ENCODE measurements around the gene DIAPH1.

Gene DIAPH1

GRCh38 chr5:141647242-141647641 lies 28.4 kb upstream of the DIAPH1 start:
- no peak overlapping the region for H2AFZ ChIP-seq (ENCODE audit: low read depth, low read length)
- no peaks in the 10 kb centered on the region for H3K79me2 ChIP-seq (ENCODE audit: low read length)

GRCh38 chr5:141646026-141646425 lies 27.2 kb upstream of the DIAPH1 start:
- TF ChIP-seq EZH2phosphoT487 (IDR thresholded peaks at IDR 0.05; ENCODE audit: low read depth) = no peak
- TF ChIP-seq CTCF (IDR thresholded peaks at IDR 0.05; ENCODE audit: low read depth, low read length) = no peak
- H4K20me1 ChIP-seq (ENCODE audit: insufficient read depth, low read length) = no peaks in the 10 kb centered on the region
- no peak overlapping the region for H3K9ac ChIP-seq (ENCODE audit: low read length)
- H3K27ac ChIP-seq (ENCODE audit: low read length) = no peak overlapping the region
- peaks cover 9% of the 10 kb centered on the region for H3K4me1 ChIP-seq (ENCODE audit: low read length)
- no peaks in the 10 kb centered on the region for H3K79me2 ChIP-seq (ENCODE audit: low read length)
- no peak overlapping the region for H3K4me2 ChIP-seq (ENCODE audit: low read length)
- H3K27me3 ChIP-seq (ENCODE audit: low read depth, low read length) = no peaks in the 10 kb centered on the region
- no peaks in the 10 kb centered on the region for H3K36me3 ChIP-seq (replicated peaks; ENCODE audit: low read depth, low read length)
- H3K4me3 ChIP-seq (ENCODE audit: low read length) = no peak overlapping the region
- no peak overlapping the region for H2AFZ ChIP-seq (ENCODE audit: low read depth, low read length)
- H3K9me3 ChIP-seq (ENCODE audit: insufficient read depth, low read length) = no peaks in the 10 kb centered on the region

More at GRCh38 chr5:141647242-141647641, 28.4 kb upstream of the DIAPH1 start:
- no peaks in the 10 kb centered on the region for H3K27me3 ChIP-seq (ENCODE audit: low read depth, low read length)
- H3K36me3 ChIP-seq (replicated peaks; ENCODE audit: low read depth, low read length) = no peaks in the 10 kb centered on the region
- H3K4me1 ChIP-seq (ENCODE audit: low read length) = peaks cover 4% of the 10 kb centered on the region
- H3K27ac ChIP-seq (ENCODE audit: low read length) = no peak overlapping the region
- H3K9me3 ChIP-seq (ENCODE audit: insufficient read depth, low read length) = no peaks in the 10 kb centered on the region
- no peaks in the 10 kb centered on the region for H4K20me1 ChIP-seq (ENCODE audit: insufficient read depth, low read length)
- no peak overlapping the region for H3K9ac ChIP-seq (ENCODE audit: low read length)
- H3K4me3 ChIP-seq (ENCODE audit: low read length) = no peak overlapping the region
- H3K4me2 ChIP-seq (ENCODE audit: low read length) = no peak overlapping the region
- TF ChIP-seq EZH2phosphoT487 (IDR thresholded peaks at IDR 0.05; ENCODE audit: low read depth) (no peak), CTCF (IDR thresholded peaks at IDR 0.05; ENCODE audit: low read depth, low read length) (no peak)

GRCh38 chr5:141641634-141642267 lies 23.0 kb upstream of the DIAPH1 start:
- no peak for TF ChIP-seq EZH2phosphoT487 (IDR thresholded peaks at IDR 0.05; ENCODE audit: low read depth)
- TF ChIP-seq CTCF (IDR thresholded peaks at IDR 0.05; ENCODE audit: low read depth, low read length) = no peak
- Histone ChIP-seq H3K4me1 (ENCODE audit: low read length) (peaks cover 16% of the 10 kb centered on the region), H3K9me3 (ENCODE audit: insufficient read depth, low read length) (no peaks in the 10 kb centered on the region), H4K20me1 (ENCODE audit: insufficient read depth, low read length) (no peaks in the 10 kb centered on the region), H3K36me3 (replicated peaks; ENCODE audit: low read depth, low read length) (peaks cover 6% of the 10 kb centered on the region), H3K27ac (ENCODE audit: low read length) (no peak overlapping the region), H3K9ac (ENCODE audit: low read length) (no peak overlapping the region), H3K4me3 (ENCODE audit: low read length) (no peak overlapping the region), H3K79me2 (ENCODE audit: low read length) (peaks cover 16% of the 10 kb centered on the region), H3K4me2 (ENCODE audit: low read length) (no peak overlapping the region), H2AFZ (ENCODE audit: low read depth, low read length) (no peak overlapping the region), H3K27me3 (ENCODE audit: low read depth, low read length) (no peaks in the 10 kb centered on the region)

GRCh38 chr5:141640698-141641097 lies 21.9 kb upstream of the DIAPH1 start:
- H2AFZ ChIP-seq (ENCODE audit: low read depth, low read length) = no peak overlapping the region
- H3K4me2 ChIP-seq (ENCODE audit: low read length) = no peak overlapping the region
- H4K20me1 ChIP-seq (ENCODE audit: insufficient read depth, low read length) = peaks cover 5% of the 10 kb centered on the region
- no peaks in the 10 kb centered on the region for H3K27me3 ChIP-seq (ENCODE audit: low read depth, low read length)
- H3K79me2 ChIP-seq (ENCODE audit: low read length) = peaks cover 27% of the 10 kb centered on the region
- TF ChIP-seq EZH2phosphoT487 (IDR thresholded peaks at IDR 0.05; ENCODE audit: low read depth) (no peak), CTCF (IDR thresholded peaks at IDR 0.05; ENCODE audit: low read depth, low read length) (no peak)
- H3K9me3 ChIP-seq (ENCODE audit: insufficient read depth, low read length) = no peaks in the 10 kb centered on the region
- H3K4me3 ChIP-seq (ENCODE audit: low read length) = no peak overlapping the region
- no peak overlapping the region for H3K9ac ChIP-seq (ENCODE audit: low read length)
- H3K4me1 ChIP-seq (ENCODE audit: low read length) = peaks cover 18% of the 10 kb centered on the region
- peaks cover 6% of the 10 kb centered on the region for H3K36me3 ChIP-seq (replicated peaks; ENCODE audit: low read depth, low read length)
- no peak overlapping the region for H3K27ac ChIP-seq (ENCODE audit: low read length)

All from OCI-LY3 (cell line).